Measurements from ENCODE around the gene DYNLT3.

GRCh38 chrX:37840931-37841330 is 6.4 kb downstream of the DYNLT3 start:
- TF ChIP-seq CTCF (IDR thresholded peaks at IDR 0.05; ENCODE audit: poor library complexity, severe bottlenecking) (no peak), POLR2AphosphoS5 (IDR thresholded peaks at IDR 0.05) (no peak), EP300 (conservative IDR thresholded peaks at IDR 0.05; ENCODE audit: poor library complexity, severe bottlenecking) (no peak), EZH2 (IDR thresholded peaks at IDR 0.05; ENCODE audit: borderline replicate concordance, insufficient read depth, low read length, poor library complexity, severe bottlenecking) (no peak), RAD21 (conservative IDR thresholded peaks at IDR 0.05) (no peak), TAF1 (IDR thresholded peaks at IDR 0.05; ENCODE audit: low read depth) (no peak), REST (IDR thresholded peaks at IDR 0.05; ENCODE audit: borderline replicate concordance) (no peak), SMC3 (conservative IDR thresholded peaks at IDR 0.05; ENCODE audit: poor library complexity) (no peak)

Data from neural cell (in vitro differentiated cells).